Thoracic aorta (tissue), 2 donors: ENCODE results near the gene TXNDC11. TPM values are rescaled to one million over a fixed set of nuclear protein-coding genes. Genes with fewer than 3 reads are reported as not detected.

ENCODE experiments used
- ATAC-seq: fragments of 150-250 bp; one replicate; pipeline ENCODE4 v1.8.0; 2017; ENCODE audit warnings: low read depth; ENCODE audit not compliant: insufficient number of reproducible peaks, low FRiP score
- DNase-seq: peaks from one replicate; pipeline ENCODE4 v3.0.0-alpha.2; 2020; ENCODE audit warnings: low spot score
- H3K27ac ChIP-seq, 2 donors: fragments of 200-600 bp; sonication (generic); 1 replicate in 1 of 2; 2 replicates in 1 of 2; pipeline ENCODE4 v1.5.1; 2016; ENCODE audit warnings: mild to moderate bottlenecking in 2 of 2, moderate library complexity in 2 of 2
- H3K27me3 ChIP-seq: fragments of 200-600 bp; sonication (generic); replicated peaks from 2 replicates; pipeline ENCODE4 v1.6.0; 2016; ENCODE audit warnings: mild to moderate bottlenecking; ENCODE audit not compliant: insufficient read depth
- H3K36me3 ChIP-seq: fragments of 200-600 bp; sonication (generic); one replicate; pipeline ENCODE4 v1.5.1; 2016
- H3K4me1 ChIP-seq, 2 donors: fragments of 200-600 bp; sonication (generic); 1 replicate in 1 of 2; 2 replicates in 1 of 2; pipeline versions ENCODE4 v1.5.1 to v1.6.0; 2016; ENCODE audit warnings: low read depth in 2 of 2, mild to moderate bottlenecking in 1 of 2; ENCODE audit not compliant: control insufficient read depth in 1 of 2
- H3K4me3 ChIP-seq: fragments of 200-600 bp; sonication (generic); 2 replicates; pipeline ENCODE4 v1.5.1; 2016; ENCODE audit warnings: mild to moderate bottlenecking
- H3K9me3 ChIP-seq: fragments of 200-600 bp; sonication (generic); 2 replicates; pipeline ENCODE4 v1.5.1; 2016
- CTCF ChIP-seq: fragments of 200-600 bp; sonication (generic); IDR thresholded peaks from one replicate; pipeline ENCODE4 v1.5.1; 2019; ENCODE audit warnings: antibody characterized with exemption
- total RNA-seq, 2 donors: library from RNA; depleted of rRNA; stranded (reverse); fragments of >200 nt; gene quantifications; one replicate each; pipeline versions ENCODE4 v1.1.0 to v1.2.3, GENCODE V29; 2016

TXNDC11 gene
- total RNA-seq, 2 donors from 2014 or later = 44.5 to 49.4 TPM

GRCh38 chr16:11669380-11670146 is 73.1 kb downstream of the TXNDC11 start:
- H3K27ac ChIP-seq = peak overlapping the region; percentile 76 to 82
- no peak for TF ChIP-seq CTCF
- H3K27me3 ChIP-seq = no peaks in the 10 kb centered on the region
- ATAC-seq (no peak), DNase-seq (no peak)
- no peaks in the 10 kb centered on the region for H3K9me3 ChIP-seq
- H3K36me3 ChIP-seq = no peaks in the 10 kb centered on the region
- H3K4me3 ChIP-seq = peak overlapping the region; percentile 95
- peaks cover 30 to 61% of the 10 kb centered on the region in 2 donors for H3K4me1 ChIP-seq

GRCh38 chr16:11668623-11669379 is 73.9 kb downstream of the TXNDC11 start:
- H3K27ac ChIP-seq = peak overlapping the region; percentile 76 to 82
- H3K9me3 ChIP-seq = no peaks in the 10 kb centered on the region
- no peak for TF ChIP-seq CTCF
- ATAC-seq (no peak), DNase-seq (no peak)
- no peaks in the 10 kb centered on the region for H3K27me3 ChIP-seq
- peak overlapping the region; percentile 95 for H3K4me3 ChIP-seq
- H3K4me1 ChIP-seq = peaks cover 30 to 54% of the 10 kb centered on the region in 2 donors
- H3K36me3 ChIP-seq = no peaks in the 10 kb centered on the region

- H3K4me1 ChIP-seq = peaks cover 25 to 47% of the 10 kb centered on the region in 2 donors
- H3K4me3 ChIP-seq = peak within 1 kb of the TSS; percentile 95
- peak; percentile 59 for ATAC-seq
- H3K27ac ChIP-seq = peak within 1 kb of the TSS; percentile 76 to 82
- no peaks in the 10 kb centered on the region for H3K36me3 ChIP-seq
- H3K9me3 ChIP-seq = no peaks in the 10 kb centered on the region
- no peak for TF ChIP-seq CTCF
- H3K27me3 ChIP-seq = no peaks in the 10 kb centered on the region
- DNase-seq = no peak
Measured at GRCh38 chr16:11667824-11668622, 74.6 kb downstream of the TXNDC11 start, which contains the start of gene SNN. Gene SNN, plus strand, starts transcription at chr16:11668455. Its CDS starts 7,605 bp downstream, at chr16:11676060.

GRCh38 chr16:11667221-11667823 is 75.3 kb downstream of the TXNDC11 start:
- DNase-seq (no peak), ATAC-seq (no peak)
- no peak for TF ChIP-seq CTCF
- peaks cover 18 to 40% of the 10 kb centered on the region in 2 donors for H3K4me1 ChIP-seq
- H3K27ac ChIP-seq = peak overlapping the region in 1 of 2 donors; percentile 46
- H3K4me3 ChIP-seq = peak overlapping the region; percentile 78
- H3K27me3 ChIP-seq = no peaks in the 10 kb centered on the region
- H3K9me3 ChIP-seq = no peaks in the 10 kb centered on the region
- H3K36me3 ChIP-seq = no peaks in the 10 kb centered on the region
